Fibroblast of the aortic adventitia (primary cell): ENCODE results near the gene ZNF180. TPM values are rescaled to one million over a fixed set of nuclear protein-coding genes. Genes with fewer than 3 reads are reported as not detected.

Experiments
- DNase-seq: peaks from one replicate; pipeline ENCODE4 v3.0.0-alpha.2; 2010; ENCODE audit warnings: low read depth
- H3K4me3 ChIP-seq: 2 replicates; pipeline ENCODE4 v1.5.1; 2011; ENCODE audit warnings: low read depth, mild to moderate bottlenecking, control low read depth, low read length, moderate library complexity
- CTCF ChIP-seq: IDR thresholded peaks from 2 replicates; pipeline ENCODE4 v1.5.1; 2011; ENCODE audit warnings: mild to moderate bottlenecking, low read length, control low read depth, inconsistent platforms; ENCODE audit not compliant: insufficient read depth
- total RNA-seq: library from RNA; depleted of rRNA; stranded (reverse); fragments of >200 nt; gene quantifications from 2 replicates; pipeline ENCODE4 v1.2.3, GENCODE V29; 2012; ENCODE audit warnings: low replicate concordance

The ZNF180 gene
- 8.6 and 34.6 TPM in 2 replicates for total RNA-seq

- DNase-seq, result peak; percentile 92
- TF ChIP-seq CTCF, result peak; percentile 65
- peak within 1 kb of the TSS; percentile 97 for H3K4me3 ChIP-seq
Measured at GRCh38 chr19:44499962-44500949, at the start of gene ZNF180. Gene ZNF180, minus strand, starts transcription at chr19:44500522. Its CDS starts 3,188 bp downstream, at chr19:44497334.

- no peak for DNase-seq
- H3K4me3 ChIP-seq, result no peak overlapping the region
- TF ChIP-seq CTCF, result no peak
Measured at GRCh38 chr19:44549507-44549906, 49.2 kb upstream of the ZNF180 start.

GRCh38 chr19:44548736-44549135 lies 48.4 kb upstream of the ZNF180 start:
- peak; percentile 66 for DNase-seq
- H3K4me3 ChIP-seq, result no peak overlapping the region
- no peak for TF ChIP-seq CTCF

- no peak for DNase-seq
- TF ChIP-seq CTCF, result no peak
- H3K4me3 ChIP-seq, result no peak overlapping the region
Measured at GRCh38 chr19:44544031-44544430, 43.7 kb upstream of the ZNF180 start.

- no peak overlapping the region for H3K4me3 ChIP-seq
- DNase-seq, result no peak
- no peak for TF ChIP-seq CTCF
Measured at GRCh38 chr19:44542671-44543070, 42.3 kb upstream of the ZNF180 start.

- no peak for DNase-seq
- no peak for TF ChIP-seq CTCF
- H3K4me3 ChIP-seq, result no peak overlapping the region
Measured at GRCh38 chr19:44540736-44541135, 40.4 kb upstream of the ZNF180 start.

- H3K4me3 ChIP-seq, result no peak overlapping the region
- TF ChIP-seq CTCF, result no peak
- no peak for DNase-seq
Measured at GRCh38 chr19:44539991-44540390, 39.7 kb upstream of the ZNF180 start.
